ENCODE data around the gene SSBP3.

DNA sequence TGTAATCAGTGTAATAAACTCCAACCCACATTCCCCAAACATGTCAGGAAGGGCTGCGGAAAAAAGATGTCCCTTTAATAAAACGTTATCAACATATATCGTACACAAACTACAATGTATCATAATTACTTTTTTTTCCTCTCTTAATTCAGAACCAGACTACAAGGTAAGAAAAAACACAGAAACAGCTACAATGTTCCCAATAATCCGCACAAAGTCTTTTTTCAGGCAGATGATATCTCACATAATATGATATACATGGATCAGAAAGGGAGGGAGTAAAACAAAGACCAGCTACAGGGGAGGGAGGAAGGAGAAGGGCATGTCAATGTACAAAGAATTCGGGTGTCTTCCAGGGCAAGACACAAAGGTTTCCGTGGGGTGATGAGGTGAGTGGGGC, 180.8 kb downstream of the SSBP3 start:
- TF ChIP-seq CTCF (IDR thresholded peaks at IDR 0.05) (no peak), POLR2A (IDR thresholded peaks at IDR 0.05) (no peak)

Data from suprapubic skin (tissue), 3 donors.